K562 (cell line): Measurements from ENCODE around the gene ENO3. TPM values are rescaled to one million over a fixed set of nuclear protein-coding genes. Genes with fewer than 3 reads are reported as not detected.
A peak's percentile ranks its signal among the peaks of the same experiment; 100 is the strongest.

ENCODE experiments used
- BCOR ChIP-seq: fragments of 450-650 bp; IDR thresholded peaks from 2 replicates; pipeline ENCODE4 v1.6.1; 2016
- C11orf30 ChIP-seq: fragments of 450-650 bp; IDR thresholded peaks from 2 replicates; pipeline ENCODE4 v1.6.1; 2016; ENCODE audit warnings: low read depth, mild to moderate bottlenecking
- FOXP1 ChIP-seq: sonication (generic); formaldehyde crosslinking; IDR thresholded peaks from 2 replicates; pipeline ENCODE4 v1.8.0; 2022; ENCODE audit warnings: mild to moderate bottlenecking, missing genetic modification reagents
- GTF2E2 ChIP-seq: fragments of 200-800 bp; sonication (Bioruptor generic); IDR thresholded peaks from 2 replicates; pipeline ENCODE4 v1.6.1; 2016; ENCODE audit warnings: missing genetic modification characterization, missing compliant biosample characterization
- HNRNPL ChIP-seq: fragments of 200-400 bp; formaldehyde crosslinking; IDR thresholded peaks from 2 replicates; pipeline ENCODE4 v1.6.1; 2017; ENCODE audit warnings: low read depth, mild to moderate bottlenecking, low read length
- NCOA1 ChIP-seq: fragments of 450-650 bp; IDR thresholded peaks from 2 replicates; pipeline ENCODE4 v1.6.1; 2016; ENCODE audit warnings: low read depth
- NFIC ChIP-seq: fragments of 450-650 bp; IDR thresholded peaks from 2 replicates; pipeline ENCODE4 v1.6.1; 2017; ENCODE audit warnings: mild to moderate bottlenecking, inconsistent platforms
- PHF8 ChIP-seq: fragments of 200-600 bp; sonication (generic); IDR thresholded peaks from 2 replicates; pipeline ENCODE4 v1.6.1; 2012; ENCODE audit warnings: mixed run types, mild to moderate bottlenecking, inconsistent platforms, low read length, moderate library complexity, borderline replicate concordance
- PRMT5 ChIP-seq: sonication (generic); formaldehyde crosslinking; IDR thresholded peaks from 2 replicates; pipeline ENCODE4 v1.5.0; 2020; ENCODE audit warnings: missing genetic modification reagents
- PTTG1 ChIP-seq: fragments of 450-650 bp; IDR thresholded peaks from 2 replicates; pipeline ENCODE4 v1.6.1; 2016; ENCODE audit warnings: low read depth, mild to moderate bottlenecking, missing genetic modification characterization, missing compliant biosample characterization
- ZNF766 ChIP-seq: fragments of 200-800 bp; sonication (Bioruptor generic); conservative IDR thresholded peaks from 2 replicates; pipeline ENCODE4 v1.6.1; 2016; ENCODE audit warnings: missing genetic modification characterization, missing compliant biosample characterization
- polyA plus RNA-seq, 8 experiments: library from polyadenylated mRNA; depleted of rRNA in 4 of 8; stranded (reverse) in 5 of 8; unstranded in 3 of 8; fragments of >200 nt; fragmentation: Nextera tagmentation in 2 of 8; fragmentation: Illumina TruSeq in 1 of 8; extraction: Ambion mirVana in 2 of 8; extraction: Trizol in 1 of 8; gene quantifications; 2 replicates each; pipeline versions ENCODE4 v1.2.1 to v1.2.3, GENCODE V29; 2011 to 2014; ENCODE audit warnings: inconsistent platforms in 1 of 8, missing spikeins in 1 of 8
- total RNA-seq, 7 experiments: library from RNA; depleted of rRNA in 6 of 7; stranded (reverse); fragments of >200 nt in 6 of 7; fragmentation: Illumina TruSeq in 2 of 7; extraction: Trizol in 2 of 7; gene quantifications; 2 replicates each; pipeline versions ENCODE4 v1.2.1 to v1.2.3, GENCODE V29; 2011 to 2021; ENCODE audit warnings: low replicate concordance in 1 of 7
- TF ChIP-seq, protein P1 (sequence below): fragments of 450-650 bp; formaldehyde crosslinking; IDR thresholded peaks from 2 replicates; pipeline ENCODE4 v1.4.0; 2020; ENCODE audit warnings: mild to moderate bottlenecking, mixed read lengths
- TF ChIP-seq, protein P2 (sequence below): IDR thresholded peaks from 2 replicates; pipeline ENCODE4 v1.6.1; 2012; ENCODE audit warnings: low read depth, low read length, improper control_type of control experiment, borderline replicate concordance
- TF ChIP-seq, protein P3 (sequence below), 2 experiments: IDR thresholded peaks; 2 replicates each; pipeline ENCODE4 v1.6.1; 2012; ENCODE audit warnings: improper control_type of control experiment in 2 of 2, low read depth in 2 of 2, low read length in 2 of 2, borderline replicate concordance in 1 of 2
- TF ChIP-seq, protein P4 (sequence below): fragments of 450-650 bp; formaldehyde crosslinking; IDR thresholded peaks from 2 replicates; pipeline ENCODE4 v1.4.0; 2020; ENCODE audit warnings: mild to moderate bottlenecking, moderate library complexity
- TF ChIP-seq, protein P5 (sequence below): fragments of 250-450 bp; sonication (Bioruptor Pico); IDR thresholded peaks from 2 replicates; pipeline ENCODE4 v1.5.0; 2021; ENCODE audit warnings: mild to moderate bottlenecking, moderate library complexity

The ENO3 gene
- total and polyA plus RNA-seq, 9 of the 15 experiments (the other 6 are each of a cell fraction or from before 2014, with no cell fraction given): 5.7 to 17.2 (median 9.9) TPM

DNA sequence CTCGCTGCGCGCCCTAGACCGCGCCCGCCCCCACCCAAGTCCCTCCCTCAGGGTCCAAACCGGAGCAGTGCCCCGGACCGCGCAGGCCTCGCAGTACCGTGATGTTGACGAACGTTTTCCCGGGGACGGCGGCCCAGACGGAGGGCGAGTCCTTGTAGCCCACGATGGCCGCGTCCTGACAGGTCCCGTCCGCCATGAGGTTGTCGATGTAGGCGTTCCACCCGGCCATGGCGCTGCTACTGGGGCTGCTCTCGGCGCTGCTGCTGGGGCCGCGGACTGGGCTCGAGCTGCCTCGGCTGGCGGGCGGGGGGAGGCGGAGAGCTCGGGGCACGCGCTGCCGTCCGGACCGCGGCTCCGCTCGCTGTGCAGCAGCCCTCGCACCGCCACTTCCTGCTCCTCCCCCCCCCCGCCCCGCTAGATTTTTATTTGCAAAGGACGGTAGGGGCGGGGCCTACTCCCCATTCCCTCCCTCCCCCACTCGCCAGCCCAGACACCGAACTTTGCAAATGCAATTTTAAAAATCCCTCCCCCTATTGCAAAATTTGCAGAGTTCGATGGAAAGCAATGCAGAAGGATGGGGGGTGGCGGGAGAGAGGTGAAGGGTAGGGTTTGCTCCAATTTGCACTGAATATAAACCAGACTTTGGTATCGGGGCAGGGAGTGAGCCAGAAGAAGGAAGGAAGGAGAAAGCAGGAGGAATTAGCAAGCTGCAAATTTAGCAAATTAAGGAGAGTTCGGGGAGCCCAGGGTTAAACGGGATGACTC lies 2.6 kb upstream of the ENO3 start, which contains the start of gene PFN1 (continued):
- TF ChIP-seq, protein P1, sequence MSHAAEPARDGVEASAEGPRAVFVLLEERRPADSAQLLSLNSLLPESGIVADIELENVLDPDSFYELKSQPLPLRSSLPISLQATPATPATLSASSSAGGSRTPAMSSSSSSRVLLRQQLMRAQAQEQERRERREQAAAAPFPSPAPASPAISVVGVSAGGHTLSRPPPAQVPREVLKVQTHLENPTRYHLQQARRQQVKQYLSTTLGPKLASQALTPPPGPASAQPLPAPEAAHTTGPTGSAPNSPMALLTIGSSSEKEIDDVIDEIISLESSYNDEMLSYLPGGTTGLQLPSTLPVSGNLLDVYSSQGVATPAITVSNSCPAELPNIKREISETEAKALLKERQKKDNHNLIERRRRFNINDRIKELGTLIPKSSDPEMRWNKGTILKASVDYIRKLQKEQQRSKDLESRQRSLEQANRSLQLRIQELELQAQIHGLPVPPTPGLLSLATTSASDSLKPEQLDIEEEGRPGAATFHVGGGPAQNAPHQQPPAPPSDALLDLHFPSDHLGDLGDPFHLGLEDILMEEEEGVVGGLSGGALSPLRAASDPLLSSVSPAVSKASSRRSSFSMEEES (CRISPR knock-in tag): no peak
- TF ChIP-seq, protein P2, sequence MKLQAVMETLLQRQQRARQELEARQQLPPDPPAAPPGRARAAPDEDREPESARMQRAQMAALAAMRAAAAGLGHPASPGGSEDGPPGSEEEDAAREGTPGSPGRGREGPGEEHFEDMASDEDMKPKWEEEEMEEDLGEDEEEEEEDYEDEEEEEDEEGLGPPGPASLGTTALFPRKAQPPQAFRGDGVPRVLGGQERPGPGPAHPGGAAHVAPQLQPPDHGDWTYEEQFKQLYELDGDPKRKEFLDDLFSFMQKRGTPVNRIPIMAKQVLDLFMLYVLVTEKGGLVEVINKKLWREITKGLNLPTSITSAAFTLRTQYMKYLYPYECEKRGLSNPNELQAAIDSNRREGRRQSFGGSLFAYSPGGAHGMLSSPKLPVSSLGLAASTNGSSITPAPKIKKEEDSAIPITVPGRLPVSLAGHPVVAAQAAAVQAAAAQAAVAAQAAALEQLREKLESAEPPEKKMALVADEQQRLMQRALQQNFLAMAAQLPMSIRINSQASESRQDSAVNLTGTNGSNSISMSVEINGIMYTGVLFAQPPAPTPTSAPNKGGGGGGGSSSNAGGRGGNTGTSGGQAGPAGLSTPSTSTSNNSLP: no peak
- no peak for TF ChIP-seq PRMT5 (CRISPR knock-in tag)
- TF ChIP-seq, protein P3, sequence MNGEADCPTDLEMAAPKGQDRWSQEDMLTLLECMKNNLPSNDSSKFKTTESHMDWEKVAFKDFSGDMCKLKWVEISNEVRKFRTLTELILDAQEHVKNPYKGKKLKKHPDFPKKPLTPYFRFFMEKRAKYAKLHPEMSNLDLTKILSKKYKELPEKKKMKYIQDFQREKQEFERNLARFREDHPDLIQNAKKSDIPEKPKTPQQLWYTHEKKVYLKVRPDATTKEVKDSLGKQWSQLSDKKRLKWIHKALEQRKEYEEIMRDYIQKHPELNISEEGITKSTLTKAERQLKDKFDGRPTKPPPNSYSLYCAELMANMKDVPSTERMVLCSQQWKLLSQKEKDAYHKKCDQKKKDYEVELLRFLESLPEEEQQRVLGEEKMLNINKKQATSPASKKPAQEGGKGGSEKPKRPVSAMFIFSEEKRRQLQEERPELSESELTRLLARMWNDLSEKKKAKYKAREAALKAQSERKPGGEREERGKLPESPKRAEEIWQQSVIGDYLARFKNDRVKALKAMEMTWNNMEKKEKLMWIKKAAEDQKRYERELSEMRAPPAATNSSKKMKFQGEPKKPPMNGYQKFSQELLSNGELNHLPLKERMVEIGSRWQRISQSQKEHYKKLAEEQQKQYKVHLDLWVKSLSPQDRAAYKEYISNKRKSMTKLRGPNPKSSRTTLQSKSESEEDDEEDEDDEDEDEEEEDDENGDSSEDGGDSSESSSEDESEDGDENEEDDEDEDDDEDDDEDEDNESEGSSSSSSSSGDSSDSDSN (IDR thresholded peaks at IDR 0.05; ENCODE audit: borderline replicate concordance in 1 of 2, low read depth in 2 of 2, low read length in 2 of 2): 0 out of 4 replicates have a peak, but pooled peaks of 1 of the 2 experiments have one; percentile 27
- peak; percentile 85; the same call in 1 of the 2 replicates for TF ChIP-seq GTF2E2
- TF ChIP-seq PHF8: peak; percentile 71
- 0 out of 2 replicates have a peak, but pooled peaks have one; percentile 44 for TF ChIP-seq FOXP1
- no peak for TF ChIP-seq HNRNPL
- peak; percentile 24; the same call in 1 of the 2 replicates for TF ChIP-seq NFIC
- no peak for TF ChIP-seq PTTG1
- TF ChIP-seq NCOA1: peak; percentile 37; the same call in 1 of the 2 replicates
- 0 out of 2 replicates have a peak, but pooled peaks have one; percentile 15 for TF ChIP-seq C11orf30
- peak; percentile 16; the same call in 1 of the 2 replicates for TF ChIP-seq BCOR
- TF ChIP-seq, protein P4, sequence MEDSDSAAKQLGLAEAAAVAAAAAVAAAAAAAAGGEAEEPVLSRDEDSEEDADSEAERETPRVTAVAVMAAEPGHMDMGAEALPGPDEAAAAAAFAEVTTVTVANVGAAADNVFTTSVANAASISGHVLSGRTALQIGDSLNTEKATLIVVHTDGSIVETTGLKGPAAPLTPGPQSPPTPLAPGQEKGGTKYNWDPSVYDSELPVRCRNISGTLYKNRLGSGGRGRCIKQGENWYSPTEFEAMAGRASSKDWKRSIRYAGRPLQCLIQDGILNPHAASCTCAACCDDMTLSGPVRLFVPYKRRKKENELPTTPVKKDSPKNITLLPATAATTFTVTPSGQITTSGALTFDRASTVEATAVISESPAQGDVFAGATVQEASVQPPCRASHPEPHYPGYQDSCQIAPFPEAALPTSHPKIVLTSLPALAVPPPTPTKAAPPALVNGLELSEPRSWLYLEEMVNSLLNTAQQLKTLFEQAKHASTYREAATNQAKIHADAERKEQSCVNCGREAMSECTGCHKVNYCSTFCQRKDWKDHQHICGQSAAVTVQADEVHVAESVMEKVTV (CRISPR knock-in tag): no peak
- no peak for TF ChIP-seq ZNF766 (CRISPR knock-in tag)
- TF ChIP-seq, protein P5, sequence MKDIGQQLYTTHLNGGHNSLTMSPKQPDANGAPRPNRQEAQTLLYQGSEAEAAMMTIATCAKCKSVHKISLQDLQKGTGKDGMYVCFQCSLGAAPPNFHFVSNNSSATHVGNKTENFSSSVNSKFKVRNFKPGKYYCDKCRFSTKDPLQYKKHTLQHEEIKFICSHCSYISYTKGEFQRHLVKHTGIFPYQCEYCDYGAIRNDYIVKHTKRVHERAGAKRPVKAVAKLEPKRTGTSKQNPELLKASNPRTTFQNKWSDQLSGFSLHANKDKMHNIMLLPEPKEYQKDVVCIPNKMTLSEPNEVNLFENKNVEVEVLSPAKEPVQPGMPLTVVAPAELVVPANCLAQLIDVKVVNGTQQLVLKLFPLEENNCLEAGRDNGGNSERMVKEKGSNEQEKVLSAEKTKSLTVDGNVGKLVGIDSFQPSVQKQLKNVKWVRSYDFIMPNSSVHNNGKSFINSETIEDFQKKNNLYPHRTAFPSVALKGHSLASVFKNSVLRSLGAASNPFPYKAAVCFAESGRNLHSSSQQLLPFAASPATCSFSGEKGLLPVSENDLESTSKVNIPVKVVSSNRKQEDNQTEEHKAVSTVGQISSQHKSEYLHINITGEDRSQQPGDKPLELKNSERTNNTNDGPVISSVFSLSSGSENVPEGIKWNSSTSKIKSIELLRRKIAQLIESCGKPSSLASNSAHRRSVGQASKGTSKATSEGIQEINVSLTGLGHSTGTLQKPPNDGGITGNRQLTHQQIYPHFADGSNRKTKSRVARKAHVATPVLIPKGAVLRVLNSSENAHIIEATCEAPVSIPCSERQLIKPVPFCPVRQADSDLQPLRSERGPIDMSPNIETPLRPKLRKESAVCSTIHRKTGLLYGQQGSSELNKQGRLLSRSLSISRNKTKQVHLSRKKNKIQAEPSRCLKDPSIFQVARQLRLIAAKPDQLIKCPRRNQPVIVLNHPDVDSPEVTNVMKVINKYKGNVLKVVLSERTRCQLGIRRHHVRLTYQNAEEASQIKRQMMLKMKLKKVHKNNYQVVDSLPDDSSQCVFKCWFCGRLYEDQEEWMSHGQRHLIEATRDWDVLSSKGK: no peak
